Pancreas (tissue), 10 donors: Measurements from ENCODE around the gene LRP8. TPM values are rescaled to one million over a fixed set of nuclear protein-coding genes. Genes with fewer than 3 reads are reported as not detected.

Source experiments
- ATAC-seq, 4 donors: fragments of 200-7000 bp; cut with Tn5 transposase; one replicate each; pipeline versions ENCODE4 v1.8.0 to v1.9.1; 2020; ENCODE audit warnings: mild to moderate bottlenecking in 4 of 4, moderate library complexity in 4 of 4
- DNase-seq, 6 donors: peaks; one replicate each; pipeline ENCODE4 v3.0.0-alpha.2; 2020
- FAIRE-seq: peaks from 2 replicates; lab custom pipeline; 2012; peaks lifted over from hg19 to GRCh38; lab: Jason Lieb, UNC
- H3K27ac ChIP-seq, 4 donors: fragments of 200-600 bp; sonication (generic); 1 replicate in 3 of 4; 2 replicates in 1 of 4; pipeline versions ENCODE4 v1.5.0 to v1.8.0; 2020
- H3K27me3 ChIP-seq, 4 donors: fragments of 200-600 bp; one replicate each; pipeline ENCODE4 v1.8.0; 2021
- H3K36me3 ChIP-seq, 3 donors: fragments of 200-600 bp; sonication (generic) in 1 of 3; one replicate each; pipeline versions ENCODE4 v1.5.0 to v1.8.0; 2020 to 2021
- H3K4me1 ChIP-seq, 3 donors: fragments of 200-600 bp; one replicate each; pipeline ENCODE4 v1.8.0; 2021
- H3K4me3 ChIP-seq, 4 donors: fragments of 200-600 bp; sonication (generic) in 2 of 4; one replicate each; pipeline versions ENCODE4 v1.5.0 to v1.8.0; 2020 to 2021
- H3K9me3 ChIP-seq, 4 donors: fragments of 200-600 bp; one replicate each; pipeline ENCODE4 v1.8.0; 2021
- CTCF ChIP-seq, 4 donors: fragments of 200-600 bp; sonication (generic) in 3 of 4; IDR thresholded peaks; one replicate each; pipeline versions ENCODE4 v1.5.0 to v1.8.0; 2021; ENCODE audit warnings: antibody characterized with exemption in 4 of 4
- WGBS, 2 donors: extraction: QIAGEN DNeasy Blood & Tissue Kit; methylation state at CpG; one replicate each; pipeline ENCODE4 v1.1.7; 2013; 5-methylcytosine and 5-hydroxymethylcytosine counted together
- intact Hi-C, 3 donors: fragments of 100-400 bp; cut with DNase I; formaldehyde crosslinking; loops; one replicate each; pipeline versions ENCODE4 v1.11.1 to v1.14.2; 2022
- polyA plus RNA-seq, 2 donors: library from polyadenylated mRNA; stranded (reverse); fragments of 200-250 nt; gene quantifications; one replicate each; pipeline ENCODE4 v1.2.3, GENCODE V29; 2013
- total RNA-seq, 6 donors: library from RNA; stranded (reverse); fragmentation: NEBNext Ultra II Directional in 4 of 6; extraction: Animal tissue kit (Norgen Biotek cat#: 25700) in 4 of 6; gene quantifications; one replicate each; pipeline versions ENCODE4 v1.2.1 to v1.2.4, GENCODE V29; 2021 to 2023
- donor health status: healthy with polysubstance abuse.
- donor health status: DM: no; HTN: no; CAD: no; lungs with moderate emphysema.
- donor health status: DM: no; HTN: no; CAD: no.
- donor health status: control.
- donor health status: control.
- donor health status: Bipolar disorder and iron deficiency.
- donor health status: DM: yes; HTN: yes; CAD: no.
- donor health status: DM: no; HTN: no; CAD: no.
- donor health status: DM: no; HTN: no; CAD: no.
- donor health status: DM: yes; HTN: yes; CAD: no.

The LRP8 gene
- total and polyA plus RNA-seq, 8 donors: 0.08 to 2.3 (median 0.59) TPM

DNA sequence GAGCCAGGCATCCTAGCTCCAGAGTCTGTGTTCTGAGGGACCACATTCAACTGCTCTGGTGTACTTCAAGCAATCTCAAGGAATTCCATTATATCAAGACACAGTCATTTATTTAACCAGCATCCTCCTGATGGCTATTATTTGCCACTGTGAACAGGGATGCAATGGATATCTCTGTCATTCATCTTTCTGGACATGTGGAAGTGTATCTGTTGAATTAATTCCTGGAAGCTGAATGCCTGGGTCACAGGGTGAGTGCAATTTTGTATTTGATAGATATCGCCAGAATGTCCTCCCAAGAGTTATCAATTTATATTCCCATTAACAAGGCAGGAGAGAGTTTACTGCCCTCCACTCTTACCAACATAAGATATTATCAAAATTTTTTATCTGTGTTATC, 24.7 kb upstream of the LRP8 start:
- no peaks in the 10 kb centered on the region for H3K4me1 ChIP-seq
- H3K27ac ChIP-seq: no peak overlapping the region
- FAIRE-seq: no peak
- TF ChIP-seq CTCF (IDR thresholded peaks at IDR 0.05): no peak
- 79 to 81% methylated on average over 1 of the region's 1 CpG for WGBS, 2 donors
- H3K36me3 ChIP-seq: no peaks in the 10 kb centered on the region
- no peak for ATAC-seq
- no peak overlapping the region for H3K4me3 ChIP-seq
- intact Hi-C loops: no loop called here
- H3K27me3 ChIP-seq: no peaks in the 10 kb centered on the region
- DNase-seq: no peak
- H3K9me3 ChIP-seq: no peaks in the 10 kb centered on the region

GRCh38 chr1:53350853-53351767, 23.2 kb upstream of the LRP8 start:
- FAIRE-seq (no peak), ATAC-seq (no peak), DNase-seq (peak in 1 of 6 donors; percentile 15)
- no peak for TF ChIP-seq CTCF (IDR thresholded peaks at IDR 0.05)
- no peaks in the 10 kb centered on the region for H3K9me3 ChIP-seq
- no peaks in the 10 kb centered on the region for H3K4me1 ChIP-seq
- H3K27me3 ChIP-seq: no peaks in the 10 kb centered on the region
- no peaks in the 10 kb centered on the region for H3K36me3 ChIP-seq
- intact Hi-C loops: no loop called here
- no peak overlapping the region for H3K27ac ChIP-seq
- no peak overlapping the region for H3K4me3 ChIP-seq
- 83 to 89% methylated on average over 8 of the region's 8 CpGs for WGBS, 2 donors

DNA sequence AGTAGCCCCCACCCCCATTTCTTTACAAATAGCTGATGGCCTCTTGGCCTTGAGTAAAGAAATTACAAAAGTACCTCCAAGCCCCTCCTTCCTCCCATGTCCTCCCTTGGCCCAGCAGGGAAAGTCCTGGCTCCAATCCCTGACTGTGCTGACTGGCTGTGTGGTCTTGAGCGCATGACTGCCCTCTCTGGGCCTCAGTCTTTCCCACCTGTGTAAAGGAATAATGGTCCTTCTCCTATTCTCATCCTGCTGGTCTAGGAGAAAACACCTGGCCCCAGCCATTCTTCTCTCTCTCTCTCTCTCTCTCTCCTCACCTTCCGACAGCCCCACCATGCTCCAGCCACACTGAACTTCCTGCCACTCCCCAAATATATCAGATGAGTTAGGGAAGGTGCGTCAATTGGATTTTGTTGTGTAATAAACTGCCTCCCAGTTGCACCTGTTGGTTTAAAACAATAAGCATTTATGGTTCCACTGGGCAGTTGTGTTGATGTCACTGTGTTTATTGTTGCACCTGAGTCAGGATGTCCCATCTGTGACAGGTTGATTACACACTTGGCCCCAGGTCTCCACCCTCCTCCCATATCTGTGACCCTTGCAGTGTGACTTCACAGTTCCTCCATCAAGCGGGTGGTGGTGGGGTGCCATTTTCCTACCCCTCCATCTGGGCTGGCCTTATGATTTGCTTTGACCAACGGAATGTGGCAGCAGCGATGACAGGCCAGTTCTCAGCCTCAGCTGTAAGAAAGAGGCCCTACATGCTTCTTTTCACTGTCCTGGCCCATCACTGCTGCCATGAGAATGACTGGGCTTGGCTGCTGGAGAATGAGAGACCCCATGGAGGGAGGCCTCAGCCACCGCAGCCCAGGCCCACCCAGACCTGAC, 22.3 kb upstream of the LRP8 start:
- 88 to 95% methylated on average over 7 of the region's 7 CpGs for WGBS, 2 donors
- FAIRE-seq: no peak
- H3K9me3 ChIP-seq: no peaks in the 10 kb centered on the region
- no peak overlapping the region for H3K27ac ChIP-seq
- no peak overlapping the region for H3K4me3 ChIP-seq
- peak in 1 of 6 donors; percentile 22 for DNase-seq
- no peaks in the 10 kb centered on the region for H3K27me3 ChIP-seq
- no peaks in the 10 kb centered on the region for H3K4me1 ChIP-seq
- no peak for ATAC-seq
- intact Hi-C loops: no loop called here
- H3K36me3 ChIP-seq: no peaks in the 10 kb centered on the region
- no peak for TF ChIP-seq CTCF (IDR thresholded peaks at IDR 0.05)

DNA sequence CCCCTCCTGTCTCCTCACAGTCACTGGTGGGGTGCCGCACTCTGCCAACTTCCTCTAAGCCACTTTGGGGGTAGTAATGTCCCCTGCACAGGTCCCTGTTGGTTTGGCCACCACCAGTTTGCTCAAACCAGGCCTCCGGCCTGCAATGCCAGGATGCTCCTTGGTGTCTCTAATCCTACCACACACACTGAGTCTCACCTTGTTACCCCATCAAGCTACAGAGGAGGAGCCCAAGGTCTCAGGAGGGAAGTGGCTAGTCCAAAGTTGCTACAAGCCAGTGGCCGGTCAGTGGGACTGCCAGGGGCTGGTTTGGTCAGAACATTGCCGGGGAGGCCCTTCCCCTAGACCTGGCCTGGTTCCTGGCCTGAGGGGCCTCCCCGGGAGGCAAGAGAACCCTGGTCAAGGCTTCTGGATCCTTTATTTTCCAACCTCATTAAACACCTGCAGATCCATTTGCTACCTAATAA, 21.5 kb upstream of the LRP8 start:
- no peaks in the 10 kb centered on the region for H3K36me3 ChIP-seq
- intact Hi-C loops: no loop called here
- no peaks in the 10 kb centered on the region for H3K4me1 ChIP-seq
- 61 to 78% methylated on average over 5 of the region's 5 CpGs for WGBS, 2 donors
- FAIRE-seq (no peak), ATAC-seq (no peak), DNase-seq (peak in 1 of 6 donors; percentile 35)
- no peaks in the 10 kb centered on the region for H3K9me3 ChIP-seq
- no peak for TF ChIP-seq CTCF (IDR thresholded peaks at IDR 0.05)
- H3K27ac ChIP-seq: no peak overlapping the region
- H3K27me3 ChIP-seq: no peaks in the 10 kb centered on the region
- H3K4me3 ChIP-seq: no peak overlapping the region
